Tibial artery (tissue), 4 donors: Measurements from ENCODE around the gene MICALL2.

Experiments
- DNase-seq, 2 donors: peaks; one replicate each; pipeline ENCODE4 v3.0.0-alpha.2; 2019
- H3K27ac ChIP-seq, 2 donors: fragments of 200-600 bp; sonication (generic) in 1 of 2; 1 replicate in 1 of 2; 2 replicates in 1 of 2; pipeline ENCODE4 v1.5.1; 2018 to 2019; ENCODE audit warnings: mild to moderate bottlenecking in 1 of 2
- H3K27me3 ChIP-seq, 2 donors: fragments of 200-600 bp; sonication (generic) in 1 of 2; one replicate each; pipeline versions ENCODE4 v1.5.1 to v1.6.0; 2016 to 2019
- H3K36me3 ChIP-seq, 3 donors: fragments of 200-600 bp; sonication (generic) in 2 of 3; one replicate each; pipeline ENCODE4 v1.5.1; 2016 to 2019; ENCODE audit warnings: mild to moderate bottlenecking in 2 of 3
- H3K4me1 ChIP-seq, 4 donors: fragments of 200-600 bp; sonication (generic) in 2 of 4; 1 replicate in 3 of 4; 2 replicates in 1 of 4; pipeline ENCODE4 v1.5.1; 2016 to 2019
- H3K4me3 ChIP-seq, 2 donors: fragments of 200-600 bp; sonication (generic) in 1 of 2; 1 replicate in 1 of 2; 2 replicates in 1 of 2; pipeline ENCODE4 v1.5.1; 2018 to 2019; ENCODE audit warnings: mild to moderate bottlenecking in 2 of 2
- H3K9me3 ChIP-seq, 3 donors: fragments of 200-600 bp; sonication (generic) in 1 of 3; one replicate each; pipeline ENCODE4 v1.5.1; 2016 to 2019
- CTCF ChIP-seq, 2 experiments: fragments of 200-600 bp in 1 of 2; fragments of 450-650 bp in 1 of 2; IDR thresholded peaks; one replicate each; pipeline ENCODE4 v1.5.1; 2017 to 2019; ENCODE audit warnings: antibody characterized with exemption in 2 of 2, mild to moderate bottlenecking in 1 of 2, moderate library complexity in 1 of 2
- intact Hi-C: fragments of 100-400 bp; cut with DNase I; formaldehyde crosslinking; loops from one replicate; pipeline ENCODE4 v1.15.0; 2023; ENCODE audit warnings: low total_unique reads

The MICALL2 gene

DNA sequence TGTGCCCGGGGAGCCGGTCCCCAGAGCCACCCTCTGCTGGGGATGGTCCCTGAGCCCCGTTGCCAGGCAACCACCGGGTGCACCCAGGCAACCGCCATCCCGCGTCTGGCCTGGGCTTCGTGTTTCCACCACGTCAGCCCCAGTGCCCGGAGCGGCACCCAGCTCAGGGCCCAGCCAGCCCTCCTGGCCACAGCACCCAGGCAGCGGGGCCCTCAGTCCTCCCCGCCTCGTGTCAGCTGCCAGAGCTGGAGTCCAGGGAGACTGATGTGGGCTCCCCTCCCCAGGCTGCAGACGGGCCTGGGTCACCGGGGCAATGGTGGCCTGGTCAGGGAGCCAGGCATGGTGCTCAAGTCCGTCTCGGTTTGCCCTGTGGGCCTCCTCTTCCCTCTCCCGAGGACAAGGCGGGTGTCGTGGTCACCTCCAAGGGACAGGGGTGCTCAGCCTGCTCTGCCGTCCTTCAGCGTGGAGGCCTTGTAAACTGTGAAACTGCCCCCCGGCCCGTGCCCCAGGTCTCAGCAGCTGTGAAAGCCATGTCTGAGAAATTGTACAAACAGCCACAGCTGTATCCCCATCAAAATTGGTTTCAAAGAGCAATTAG, 72.5 kb downstream of the MICALL2 start:
- peaks cover 0 to 11% (median 0%) of the 10 kb centered on the region in 3 donors for H3K9me3 ChIP-seq
- H3K27me3 ChIP-seq: peaks cover 0 to 74% of the 10 kb centered on the region in 2 donors
- H3K27ac ChIP-seq: no peak overlapping the region
- TF ChIP-seq CTCF (IDR thresholded peaks at IDR 0.05): no peak
- no peak overlapping the region for H3K4me3 ChIP-seq
- no peaks in the 10 kb centered on the region for H3K4me1 ChIP-seq
- intact Hi-C loops: no loop called here
- no peak for DNase-seq
- H3K36me3 ChIP-seq: no peaks in the 10 kb centered on the region

GRCh38 chr7:1385809-1386622, 73.3 kb downstream of the MICALL2 start:
- Histone ChIP-seq H3K27me3 (peaks cover 0 to 78% of the 10 kb centered on the region in 2 donors), H3K36me3 (no peaks in the 10 kb centered on the region)
- intact Hi-C loops: no loop called here

GRCh38 chr7:1385086-1385808, 74.0 kb downstream of the MICALL2 start:
- Histone ChIP-seq H3K9me3 (peaks cover 0 to 5% (median 0%) of the 10 kb centered on the region in 3 donors), H3K27ac (no peak overlapping the region), H3K4me1 (no peaks in the 10 kb centered on the region), H3K36me3 (no peaks in the 10 kb centered on the region), H3K27me3 (peaks cover 0 to 84% of the 10 kb centered on the region in 2 donors), H3K4me3 (no peak overlapping the region)
- no peak for DNase-seq
- no peak for TF ChIP-seq CTCF (IDR thresholded peaks at IDR 0.05)
- intact Hi-C loops: no loop called here

More at GRCh38 chr7:1385809-1386622, 73.3 kb downstream of the MICALL2 start:
- no peak for DNase-seq
- TF ChIP-seq CTCF (IDR thresholded peaks at IDR 0.05): no peak
- peaks cover 0 to 5% (median 0%) of the 10 kb centered on the region in 3 donors for H3K9me3 ChIP-seq
- no peaks in the 10 kb centered on the region for H3K4me1 ChIP-seq
- no peak overlapping the region for H3K27ac ChIP-seq
- no peak overlapping the region for H3K4me3 ChIP-seq
